H1 (cell line): ENCODE measurements around the gene NAA11.

ENCODE experiments used
- EZH2 ChIP-seq: fragments of 200-600 bp; sonication (generic); IDR thresholded peaks from 2 replicates; pipeline ENCODE4 v1.7.1; 2012; ENCODE audit warnings: low read depth, mild to moderate bottlenecking, moderate library complexity, low read length, inconsistent platforms; ENCODE audit not compliant: severe bottlenecking
- KDM4A ChIP-seq: IDR thresholded peaks from one replicate; pipeline ENCODE4 v1.7.1; 2012; ENCODE audit warnings: low read depth, mild to moderate bottlenecking, moderate library complexity, low read length, inconsistent platforms; ENCODE audit not compliant: severe bottlenecking
- PHF8 ChIP-seq: fragments of 200-600 bp; sonication (generic); conservative IDR thresholded peaks from 2 replicates; pipeline ENCODE4 v1.7.1; 2012; ENCODE audit warnings: low read depth, mild to moderate bottlenecking, inconsistent platforms, low read length, moderate library complexity
- POLR2A ChIP-seq, 2 experiments: IDR thresholded peaks; 1 replicate in 1 of 2; 2 replicates in 1 of 2; pipeline ENCODE4 v1.6.1; 2011; ENCODE audit warnings: low read depth in 2 of 2, low read length in 2 of 2, mild to moderate bottlenecking in 2 of 2; ENCODE audit errors: control extremely low read depth in 1 of 2
- RXRA ChIP-seq: IDR thresholded peaks from 2 replicates; pipeline ENCODE4 v1.6.1; 2011; ENCODE audit warnings: low read depth, mild to moderate bottlenecking, low read length, moderate library complexity; ENCODE audit not compliant: insufficient read depth

DNA sequence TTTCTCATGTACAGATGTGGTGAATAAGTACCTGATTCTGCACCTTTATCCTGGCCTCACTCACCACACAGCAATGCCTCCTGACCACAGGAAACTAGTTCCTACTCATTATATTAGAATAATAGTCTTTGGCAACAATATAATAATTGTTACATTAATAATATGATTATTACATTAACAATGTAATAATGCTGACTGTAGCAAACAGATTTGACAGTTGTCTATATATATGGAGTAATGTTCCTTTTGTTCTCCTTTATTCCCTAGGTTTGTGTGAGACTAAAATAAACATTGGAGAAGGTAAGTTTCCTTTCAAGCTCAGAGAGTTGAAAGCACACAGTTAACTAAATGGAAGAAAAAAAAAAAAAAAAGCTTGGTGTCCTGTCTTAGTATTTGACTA lies 40.6 kb upstream of the NAA11 start:
- TF ChIP-seq EZH2 (no peak), KDM4A (no peak), POLR2A (IDR thresholded peaks at IDR 0.05; ENCODE audit: control extremely low read depth in 1 of 2, low read depth in 2 of 2, low read length in 2 of 2) (no peak), RXRA (no peak), PHF8 (no peak)
